Gastrocnemius medialis (tissue), 4 donors: ENCODE measurements around the gene ZBTB3. TPM values are rescaled to one million over a fixed set of nuclear protein-coding genes. Genes with fewer than 3 reads are reported as not detected.
"Not testable (repeated sequence)": the region's sequence is repeated elsewhere in the genome, so short reads cannot be mapped to it uniquely, and the experiment has no call there.

ENCODE experiments used
- ATAC-seq, 2 donors: fragments of 150-250 bp; one replicate each; pipeline ENCODE4 v1.9.1; 2016
- DNase-seq, 2 donors: peaks; one replicate each; pipeline ENCODE4 v3.0.0-alpha.2; 2019
- H3K27ac ChIP-seq, 4 donors: fragments of 200-600 bp; sonication (generic); 1 replicate in 1 of 4; 2 replicates in 3 of 4; pipeline ENCODE4 v1.5.1; 2016 to 2018; ENCODE audit warnings: mild to moderate bottlenecking in 2 of 4, moderate library complexity in 1 of 4
- H3K27me3 ChIP-seq, 3 donors: fragments of 200-600 bp; sonication (generic) in 2 of 3; 1 replicate in 1 of 3; 2 replicates in 2 of 3; pipeline versions ENCODE4 v1.5.1 to v1.6.0; 2016 to 2019; ENCODE audit warnings: mild to moderate bottlenecking in 1 of 3, moderate library complexity in 1 of 3
- H3K36me3 ChIP-seq, 2 donors: fragments of 200-600 bp; sonication (generic) in 1 of 2; one replicate each; pipeline ENCODE4 v1.5.1; 2017 to 2018
- H3K4me1 ChIP-seq, 2 donors: fragments of 200-600 bp; sonication (generic) in 1 of 2; one replicate each; pipeline ENCODE4 v1.5.1; 2016 to 2017; ENCODE audit warnings: mild to moderate bottlenecking in 2 of 2
- H3K4me3 ChIP-seq, 4 donors: fragments of 200-600 bp; sonication (generic) in 3 of 4; 1 replicate in 1 of 4; 2 replicates in 3 of 4; pipeline ENCODE4 v1.5.1; 2016 to 2019; ENCODE audit warnings: mild to moderate bottlenecking in 2 of 4
- H3K9me3 ChIP-seq, 3 donors: fragments of 200-600 bp; sonication (generic) in 2 of 3; 1 replicate in 1 of 3; 2 replicates in 2 of 3; pipeline ENCODE4 v1.5.1; 2016 to 2019
- POLR2A ChIP-seq, 2 donors: fragments of 450-650 bp; IDR thresholded peaks; one replicate each; pipeline ENCODE4 v1.6.1; 2017; ENCODE audit warnings: antibody characterized with exemption in 2 of 2, mild to moderate bottlenecking in 2 of 2, moderate library complexity in 2 of 2
- in situ Hi-C, 4 donors: fragments of 200-750 bp; cut with MboI; loops; one replicate each; pipeline versions ENCODE4 v1.15.0 to v1.8.0; 2017; ENCODE audit warnings: low sequenced_read_pairs in 4 of 4
- intact Hi-C: fragments of 100-400 bp; cut with DNase I; formaldehyde crosslinking; loops from one replicate; pipeline ENCODE4 v1.15.1; 2023; ENCODE audit warnings: low total_unique reads
- microRNA-seq, 2 donors: library from miRNA; unstranded; fragments of <30 nt; microRNA quantifications; one replicate each; pipeline ENCODE4, GENCODE V29; 2016; ENCODE audit warnings: borderline replicate concordance in 2 of 2
- total RNA-seq, 4 donors: library from RNA; depleted of rRNA; stranded (reverse); fragments of >200 nt; gene quantifications; one replicate each; pipeline versions ENCODE4 v1.1.0 to v1.2.3, GENCODE V29; 2016
- TF ChIP-seq, protein P1 (sequence below), 5 experiments: fragments of 450-650 bp in 3 of 5; fragments of 200-600 bp in 2 of 5; sonication (generic) in 2 of 5; IDR thresholded peaks in 4 of 5; conservative IDR thresholded peaks in 1 of 5; 1 replicate in 4 of 5; 2 replicates in 1 of 5; pipeline ENCODE4 v1.5.1; 2016 to 2019; ENCODE audit warnings: antibody characterized with exemption in 5 of 5, mild to moderate bottlenecking in 3 of 5, moderate library complexity in 3 of 5

ZBTB3 gene
- total RNA-seq, 4 donors from 2014 or later: 5.6 to 10.5 (median 7.7) TPM

DNA sequence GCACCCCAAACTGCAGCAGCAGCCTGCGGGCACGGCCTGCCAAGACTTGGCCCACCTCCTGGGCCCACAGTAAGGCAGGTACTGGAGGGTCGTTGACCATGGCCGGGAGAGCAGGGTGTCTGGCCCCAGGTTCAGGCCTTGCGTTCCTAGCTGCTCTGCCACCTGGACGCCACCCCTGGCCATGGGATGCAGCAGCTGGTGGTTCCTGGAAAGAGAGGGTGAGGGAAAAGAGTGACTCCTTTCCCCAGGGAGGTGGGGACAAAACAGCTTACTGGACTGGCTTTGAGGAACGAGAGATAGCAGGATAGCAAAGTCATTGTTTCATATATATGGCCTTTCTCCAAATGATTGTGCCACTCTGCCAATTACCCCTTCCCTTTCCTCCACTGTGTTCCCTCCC, 48.5 kb downstream of the ZBTB3 start:
- DNase-seq: no peak
- no peak for ATAC-seq
- in situ Hi-C loops: loop anchor here in 1 of 4 donors (25.0 kb wide), 1 partner anchor 93 kb away; the partner anchor contains the start of genes B3GAT3, EML3, MTA2 and ROM1
- Histone ChIP-seq H3K27me3 (no peaks in the 10 kb centered on the region), H3K36me3 (peaks cover 0 to 23% of the 10 kb centered on the region in 2 donors), H3K4me3 (peak overlapping the region; percentile 79 to 93 (median 87)), H3K27ac (peak overlapping the region; percentile 84 to 94 (median 89)), H3K4me1 (peaks cover 29 to 34% of the 10 kb centered on the region in 2 donors), H3K9me3 (no peaks in the 10 kb centered on the region)
- no peak for TF ChIP-seq POLR2A (IDR thresholded peaks at IDR 0.05)
- TF ChIP-seq, protein P1, sequence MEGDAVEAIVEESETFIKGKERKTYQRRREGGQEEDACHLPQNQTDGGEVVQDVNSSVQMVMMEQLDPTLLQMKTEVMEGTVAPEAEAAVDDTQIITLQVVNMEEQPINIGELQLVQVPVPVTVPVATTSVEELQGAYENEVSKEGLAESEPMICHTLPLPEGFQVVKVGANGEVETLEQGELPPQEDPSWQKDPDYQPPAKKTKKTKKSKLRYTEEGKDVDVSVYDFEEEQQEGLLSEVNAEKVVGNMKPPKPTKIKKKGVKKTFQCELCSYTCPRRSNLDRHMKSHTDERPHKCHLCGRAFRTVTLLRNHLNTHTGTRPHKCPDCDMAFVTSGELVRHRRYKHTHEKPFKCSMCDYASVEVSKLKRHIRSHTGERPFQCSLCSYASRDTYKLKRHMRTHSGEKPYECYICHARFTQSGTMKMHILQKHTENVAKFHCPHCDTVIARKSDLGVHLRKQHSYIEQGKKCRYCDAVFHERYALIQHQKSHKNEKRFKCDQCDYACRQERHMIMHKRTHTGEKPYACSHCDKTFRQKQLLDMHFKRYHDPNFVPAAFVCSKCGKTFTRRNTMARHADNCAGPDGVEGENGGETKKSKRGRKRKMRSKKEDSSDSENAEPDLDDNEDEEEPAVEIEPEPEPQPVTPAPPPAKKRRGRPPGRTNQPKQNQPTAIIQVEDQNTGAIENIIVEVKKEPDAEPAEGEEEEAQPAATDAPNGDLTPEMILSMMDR (IDR thresholded peaks at IDR 0.05 in 4 of 5, conservative IDR thresholded peaks at IDR 0.05 in 1 of 5): no peak
- intact Hi-C loops: loop anchor here (5.0 kb wide), 2 partner anchors 103 to 137 kb away; partner anchors contain the start of gene MTA2

DNA sequence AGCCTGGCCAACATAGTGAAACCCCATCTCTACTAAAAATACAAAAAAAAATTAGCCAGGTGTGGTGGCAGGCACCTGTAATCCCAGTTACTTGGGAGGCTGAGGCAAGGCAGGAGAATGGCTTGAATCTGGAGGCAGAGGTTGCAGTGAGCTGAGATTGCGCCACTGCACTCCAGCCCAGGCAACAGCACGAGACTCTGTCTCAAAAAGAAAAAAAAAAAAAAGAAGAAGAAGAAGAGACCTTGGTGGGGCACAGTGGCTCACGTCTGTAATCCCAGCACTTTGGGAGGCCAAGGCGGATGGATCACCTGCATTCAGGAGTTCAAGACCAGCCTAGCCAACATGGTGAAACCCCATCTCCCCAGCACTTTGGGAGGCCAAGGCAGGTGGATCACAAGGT, 50.0 kb downstream of the ZBTB3 start:
- in situ Hi-C loops: loop anchor here in 1 of 4 donors (25.0 kb wide), 1 partner anchor 92 kb away; the partner anchor contains the start of genes B3GAT3, EML3, MTA2 and ROM1
- H3K27me3 ChIP-seq, H3K4me3 ChIP-seq, ATAC-seq, DNase-seq, H3K9me3 ChIP-seq, intact Hi-C loops: not testable (repeated sequence)
- H3K36me3 ChIP-seq: peaks cover 0 to 28% of the 10 kb centered on the region in 2 donors
- H3K4me1 ChIP-seq: peaks cover 23 to 26% of the 10 kb centered on the region in 2 donors
- peak overlapping the region in 1 of 4 donors; percentile 94 for H3K27ac ChIP-seq

DNA sequence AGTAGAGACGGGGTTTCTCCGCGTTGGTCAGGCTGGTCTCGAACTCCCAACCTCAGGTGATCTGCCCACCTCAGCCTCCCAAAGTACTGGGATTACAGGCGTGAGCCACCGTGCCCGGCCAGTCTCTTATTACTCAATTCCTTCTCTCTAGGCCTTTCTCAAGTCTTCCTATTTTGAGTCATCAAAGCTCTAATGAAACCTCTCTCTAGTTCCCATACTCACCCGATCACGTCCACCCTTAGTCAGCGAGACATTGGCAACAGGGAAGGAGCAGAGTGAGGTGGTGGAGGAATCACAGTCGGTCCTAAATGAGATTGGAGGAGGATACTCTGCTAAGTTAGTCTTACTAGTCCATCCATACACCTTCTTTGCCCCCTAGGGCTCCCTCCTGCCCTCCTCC, 51.7 kb downstream of the ZBTB3 start:
- no peak for ATAC-seq
- no peak overlapping the region for H3K27ac ChIP-seq
- TF ChIP-seq, protein P1 (IDR thresholded peaks at IDR 0.05 in 4 of 5, conservative IDR thresholded peaks at IDR 0.05 in 1 of 5): no peak
- TF ChIP-seq POLR2A (IDR thresholded peaks at IDR 0.05): no peak
- H3K9me3 ChIP-seq: no peaks in the 10 kb centered on the region
- in situ Hi-C loops: loop anchor here in 1 of 4 donors (25.0 kb wide), 1 partner anchor 90 kb away; the partner anchor contains the start of genes B3GAT3, EML3, MTA2 and ROM1
- no peak for DNase-seq
- H3K36me3 ChIP-seq: peaks cover 0 to 28% of the 10 kb centered on the region in 2 donors
- intact Hi-C loops: no loop called here
- no peaks in the 10 kb centered on the region for H3K27me3 ChIP-seq
- H3K4me1 ChIP-seq: peaks cover 18% of the 10 kb centered on the region in 2 donors
- H3K4me3 ChIP-seq: no peak overlapping the region

Small RNA genes within 50 kb of the gene (microRNA-seq; reads per million reads assigned to microRNA genes)
- 2.4 to 4.3 reads per million in 2 donors for gene MIR6514
- gene MIR6748: 0 reads per million in 2 donors

Other genes with a start within 250 kb of the ZBTB3 start
- gene AHNAK, start 207.4 kb downstream of the ZBTB3 start, total RNA-seq: 1,000 to 10,000 TPM in 1 of 4 donors, 100 to 1,000 TPM in 3; 374 to 1,261 (median 571) TPM
- gene EEF1G, start 180.3 kb downstream of the ZBTB3 start, total RNA-seq: 1,000 to 10,000 TPM; 1,797 to 2,946 (median 1,897) TPM
- gene TUT1, start 162.6 kb downstream of the ZBTB3 start, total RNA-seq: 10 to 100 TPM in 3 of 4 donors, 1 to 10 TPM in 1; 7.8 to 15.7 (median 11.7) TPM
- gene MTA2, start 152.3 kb downstream of the ZBTB3 start, total RNA-seq: 10 to 100 TPM; 28.0 to 47.1 (median 31.7) TPM
- gene EML3, start 141.4 kb downstream of the ZBTB3 start, total RNA-seq: 1 to 10 TPM; 4.7 to 7.9 (median 7.0) TPM
- gene ROM1, start 140.9 kb downstream of the ZBTB3 start, total RNA-seq: 1 to 10 TPM; 1.6 to 3.7 (median 2.7) TPM
- 10 to 100 TPM in 2 of 4 donors, 1 to 10 TPM in 2; 4.4 to 21.4 (median 9.8) TPM for gene B3GAT3, start 132.2 kb downstream of the ZBTB3 start, total RNA-seq
- gene GANAB, start 107.5 kb downstream of the ZBTB3 start, total RNA-seq: 10 to 100 TPM; 41.3 to 65.1 (median 59.5) TPM
- gene INTS5, start 100.9 kb downstream of the ZBTB3 start, total RNA-seq: 10 to 100 TPM; 17.3 to 28.3 (median 21.3) TPM
- 10 to 100 TPM; 36.1 to 44.7 (median 41.3) TPM for gene C11orf98, start 89.0 kb downstream of the ZBTB3 start, total RNA-seq
- 1 to 10 TPM; 1.7 to 4.5 (median 2.8) TPM for gene CSKMT, start 88.8 kb downstream of the ZBTB3 start, total RNA-seq
- 10 to 100 TPM in 2 of 4 donors, 1 to 10 TPM in 2; 6.4 to 11.7 (median 9.0) TPM for gene UQCC3, start 82.5 kb downstream of the ZBTB3 start, total RNA-seq
- gene LBHD1, start 81.9 kb downstream of the ZBTB3 start, total RNA-seq: 1 to 10 TPM in 2 of 4 donors, under 1 TPM in 2; 0.82 to 2.1 (median 1.1) TPM
- gene UBXN1, start 75.1 kb downstream of the ZBTB3 start, total RNA-seq: 100 to 1,000 TPM; 216 to 450 (median 265) TPM
- 1 to 10 TPM; 3.7 to 6.4 (median 5.9) TPM for gene LRRN4CL, start 64.6 kb downstream of the ZBTB3 start, total RNA-seq
- gene BSCL2, start 46.7 kb downstream of the ZBTB3 start, total RNA-seq: 100 to 1,000 TPM in 1 of 4 donors, 10 to 100 TPM in 3; 33.4 to 114 (median 55.6) TPM
- not detected for gene GNG3, start 46.5 kb downstream of the ZBTB3 start, total RNA-seq
- 10 to 100 TPM in 3 of 4 donors, 1 to 10 TPM in 1; 4.8 to 14.9 (median 11.8) TPM for gene HNRNPUL2, start 26.7 kb downstream of the ZBTB3 start, total RNA-seq
- gene TTC9C, start 25.7 kb downstream of the ZBTB3 start, total RNA-seq: 10 to 100 TPM; 11.5 to 16.3 (median 14.1) TPM
- 10 to 100 TPM; 25.2 to 45.5 (median 29.6) TPM for gene POLR2G, start 7.4 kb upstream of the ZBTB3 start, total RNA-seq
- gene TAF6L, start 17.2 kb upstream of the ZBTB3 start, total RNA-seq: 10 to 100 TPM; 13.5 to 43.2 (median 21.4) TPM
- gene TMEM179B, start 33.2 kb upstream of the ZBTB3 start, total RNA-seq: 10 to 100 TPM; 26.3 to 52.5 (median 44.3) TPM
- gene TMEM223, start 37.8 kb upstream of the ZBTB3 start, total RNA-seq: 10 to 100 TPM; 17.1 to 41.6 (median 23.8) TPM
- 10 to 100 TPM; 27.2 to 47.1 (median 46.1) TPM for gene NXF1, start 51.3 kb upstream of the ZBTB3 start, total RNA-seq
- gene STX5, start 77.9 kb upstream of the ZBTB3 start, total RNA-seq: 10 to 100 TPM; 16.2 to 26.0 (median 24.9) TPM
- gene TEX54, start 78.7 kb upstream of the ZBTB3 start, total RNA-seq: not detected
- 100 to 1,000 TPM in 1 of 4 donors, 10 to 100 TPM in 3; 66.4 to 133 (median 87.0) TPM for gene WDR74, start 85.4 kb upstream of the ZBTB3 start, total RNA-seq
- 100 to 1,000 TPM; 158 to 278 (median 189) TPM for gene SLC3A2, start 126.7 kb upstream of the ZBTB3 start, total RNA-seq
- gene CHRM1, start 167.2 kb upstream of the ZBTB3 start, total RNA-seq: not detected
- not detected for gene SLC22A6, start 230.8 kb upstream of the ZBTB3 start, total RNA-seq